T-helper 9 cell (primary cell): ENCODE results near the gene PGR.
"Not testable (repeated sequence)": the region's sequence is repeated elsewhere in the genome, so short reads cannot be mapped to it uniquely, and the experiment has no call there.

Source experiments
- DNase-seq: peaks from one replicate; pipeline ENCODE4 v3.0.0-alpha.2; 2020

The PGR gene

GRCh38 chr11:101063706-101064105 is 65.9 kb downstream of the PGR start:
- DNase-seq, result no peak

GRCh38 chr11:101061606-101062005 is 68.0 kb downstream of the PGR start:
- DNase-seq, result no peak

GRCh38 chr11:101059331-101059730 is 70.3 kb downstream of the PGR start:
- no peak for DNase-seq

- no peak for DNase-seq
Measured at GRCh38 chr11:101053492-101053891, 76.1 kb downstream of the PGR start.

GRCh38 chr11:101051677-101052076 is 77.9 kb downstream of the PGR start:
- no peak for DNase-seq

GRCh38 chr11:101049813-101050212 is 79.8 kb downstream of the PGR start:
- no peak for DNase-seq

GRCh38 chr11:101049123-101049522 is 80.5 kb downstream of the PGR start:
- no peak for DNase-seq

GRCh38 chr11:101048479-101048878 is 81.1 kb downstream of the PGR start:
- no peak for DNase-seq

- no peak for DNase-seq
Measured at GRCh38 chr11:101046947-101047346, 82.7 kb downstream of the PGR start.

- no peak for DNase-seq
Measured at GRCh38 chr11:101045415-101045814, 84.2 kb downstream of the PGR start.

- DNase-seq, result no peak
Measured at GRCh38 chr11:101043940-101044339, 85.7 kb downstream of the PGR start.

GRCh38 chr11:101035872-101036271 is 93.7 kb downstream of the PGR start:
- no peak for DNase-seq

GRCh38 chr11:101034076-101034475 is 95.5 kb downstream of the PGR start:
- DNase-seq, result no peak

GRCh38 chr11:101032991-101033390 is 96.6 kb downstream of the PGR start:
- no peak for DNase-seq

- no peak for DNase-seq
Measured at GRCh38 chr11:101031713-101032112, 97.9 kb downstream of the PGR start.

- no peak for DNase-seq
Measured at GRCh38 chr11:101030692-101031091, 98.9 kb downstream of the PGR start.

- DNase-seq, result no peak
Measured at GRCh38 chr11:101030015-101030414, 99.6 kb downstream of the PGR start.

GRCh38 chr11:101028644-101029043 is 101.0 kb downstream of the PGR start:
- DNase-seq, result no peak

GRCh38 chr11:101022256-101022655 is 107.4 kb downstream of the PGR start:
- DNase-seq, result no peak

- no peak for DNase-seq
Measured at GRCh38 chr11:101019870-101020269, 109.7 kb downstream of the PGR start.

GRCh38 chr11:101014600-101015285 is 114.9 kb downstream of the PGR start:
- DNase-seq, result no peak

- not testable (repeated sequence) for DNase-seq
Measured at GRCh38 chr11:101013702-101014101, 115.9 kb downstream of the PGR start.

- no peak for DNase-seq
Measured at GRCh38 chr11:101011881-101012280, 117.7 kb downstream of the PGR start.

GRCh38 chr11:101010899-101011298 is 118.7 kb downstream of the PGR start:
- no peak for DNase-seq

GRCh38 chr11:101009690-101010055 is 119.9 kb downstream of the PGR start:
- DNase-seq, result no peak
